Liver (tissue), 9 donors: ENCODE data around the gene PLCD3. TPM values are rescaled to one million over a fixed set of nuclear protein-coding genes. Genes with fewer than 3 reads are reported as not detected.
A peak's percentile ranks its signal among the peaks of the same experiment; 100 is the strongest.

ENCODE experiments used
- DNase-seq: peaks from one replicate; pipeline ENCODE4 v3.0.0-alpha.2; 2017; ENCODE audit warnings: low spot score
- H3K27ac ChIP-seq, 2 donors: one replicate each; pipeline ENCODE4 v1.7.0; 2013; ENCODE audit warnings: inconsistent platforms in 2 of 2, low read length in 2 of 2, control low read depth in 1 of 2, low read depth in 1 of 2, mild to moderate bottlenecking in 1 of 2
- H3K27me3 ChIP-seq, 4 donors: one replicate each; pipeline versions ENCODE4 v1.6.1 to v1.7.0; 2013; ENCODE audit warnings: low read length in 3 of 4, inconsistent platforms in 1 of 4, mild to moderate bottlenecking in 1 of 4, moderate library complexity in 1 of 4; ENCODE audit not compliant: control insufficient read depth in 4 of 4, insufficient read depth in 4 of 4
- H3K36me3 ChIP-seq, 4 donors: one replicate each; pipeline versions ENCODE4 v1.6.1 to v1.7.0; 2013; ENCODE audit warnings: low read length in 3 of 4, mild to moderate bottlenecking in 3 of 4, low read depth in 1 of 4, moderate library complexity in 1 of 4; ENCODE audit not compliant: control insufficient read depth in 4 of 4, insufficient read depth in 3 of 4
- H3K4me1 ChIP-seq, 4 donors: one replicate each; pipeline versions ENCODE4 v1.6.1 to v1.7.0; 2013; ENCODE audit warnings: low read length in 3 of 4, mild to moderate bottlenecking in 3 of 4, moderate library complexity in 1 of 4; ENCODE audit not compliant: control insufficient read depth in 4 of 4, insufficient read depth in 4 of 4
- H3K4me3 ChIP-seq, 3 donors: one replicate each; pipeline versions ENCODE4 v1.6.1 to v1.7.0; 2013; ENCODE audit warnings: low read length in 3 of 3, control low read depth in 1 of 3, low read depth in 1 of 3, mild to moderate bottlenecking in 1 of 3
- H3K9ac ChIP-seq, 2 donors: one replicate each; pipeline ENCODE4 v1.7.0; 2013; ENCODE audit warnings: low read length in 2 of 2, mild to moderate bottlenecking in 2 of 2, moderate library complexity in 2 of 2, control low read depth in 1 of 2, low read depth in 1 of 2
- H3K9me3 ChIP-seq, 4 donors: one replicate each; pipeline versions ENCODE4 v1.6.1 to v1.7.0; 2013; ENCODE audit warnings: low read length in 3 of 4; ENCODE audit not compliant: control insufficient read depth in 4 of 4
- ATF3 ChIP-seq: IDR thresholded peaks from 2 replicates; pipeline ENCODE4 v1.6.1; 2016; ENCODE audit warnings: antibody characterized with exemption
- CTCF ChIP-seq: fragments of 150-350 bp; IDR thresholded peaks from 2 replicates; pipeline ENCODE4 v1.5.1; 2017; ENCODE audit warnings: improper control_type of control experiment, low read depth, low read length; ENCODE audit not compliant: missing input control
- EGR1 ChIP-seq, 2 donors: IDR thresholded peaks; 2 replicates each; pipeline ENCODE4 v1.6.1; 2016 to 2018; ENCODE audit warnings: antibody characterized with exemption in 2 of 2, low read depth in 2 of 2
- FOXA1 ChIP-seq: IDR thresholded peaks from 2 replicates; pipeline ENCODE4 v1.6.1; 2016; ENCODE audit warnings: antibody characterized with exemption
- FOXA2 ChIP-seq: IDR thresholded peaks from 2 replicates; pipeline ENCODE4 v1.6.1; 2016; ENCODE audit warnings: antibody characterized with exemption
- GABPA ChIP-seq, 2 donors: IDR thresholded peaks in 1 of 2; conservative IDR thresholded peaks in 1 of 2; 2 replicates each; pipeline ENCODE4 v1.6.1; 2016; ENCODE audit warnings: antibody characterized with exemption in 2 of 2, mild to moderate bottlenecking in 1 of 2, moderate library complexity in 1 of 2
- HNF4A ChIP-seq, 2 donors: conservative IDR thresholded peaks; 2 replicates each; pipeline ENCODE4 v1.6.1; 2016; ENCODE audit warnings: antibody characterized with exemption in 2 of 2, mild to moderate bottlenecking in 2 of 2
- HNF4G ChIP-seq: IDR thresholded peaks from 2 replicates; pipeline ENCODE4 v1.6.1; 2016; ENCODE audit warnings: antibody characterized with exemption
- MAX ChIP-seq: IDR thresholded peaks from 2 replicates; pipeline ENCODE4 v1.6.1; 2016; ENCODE audit warnings: antibody characterized with exemption
- NR2F2 ChIP-seq: IDR thresholded peaks from 2 replicates; pipeline ENCODE4 v1.6.1; 2016; ENCODE audit warnings: antibody characterized with exemption
- REST ChIP-seq: IDR thresholded peaks from 2 replicates; pipeline ENCODE4 v1.6.1; 2016; ENCODE audit warnings: antibody characterized with exemption, mild to moderate bottlenecking
- SP1 ChIP-seq: IDR thresholded peaks from 2 replicates; pipeline ENCODE4 v1.6.1; 2018; ENCODE audit warnings: antibody characterized with exemption, mild to moderate bottlenecking
- TAF1 ChIP-seq: conservative IDR thresholded peaks from 2 replicates; pipeline ENCODE4 v1.6.1; 2016; ENCODE audit warnings: antibody characterized with exemption, mild to moderate bottlenecking
- YY1 ChIP-seq: IDR thresholded peaks from 2 replicates; pipeline ENCODE4 v1.6.1; 2016; ENCODE audit warnings: antibody characterized with exemption, mild to moderate bottlenecking
- WGBS: extraction: QIAGEN DNeasy Blood & Tissue Kit; methylation state at CpG from one replicate; pipeline ENCODE4 v1.1.7; 2013; 5-methylcytosine and 5-hydroxymethylcytosine counted together
- polyA plus RNA-seq, 2 donors: library from polyadenylated mRNA; stranded (reverse) in 1 of 2; unstranded in 1 of 2; fragments of 200-250 nt in 1 of 2; fragments of >200 nt in 1 of 2; fragmentation: Nextera tagmentation in 1 of 2; extraction: Ambion mirVana in 1 of 2; gene quantifications; one replicate each; pipeline versions ENCODE4 v1.2.1 to v1.2.3, GENCODE V29; 2013 to 2015
- total RNA-seq, 2 donors: library from RNA; depleted of rRNA; stranded (reverse); fragments of >200 nt; gene quantifications; one replicate each; pipeline ENCODE4 v1.2.3, GENCODE V29; 2014
- TF ChIP-seq, protein P1 (sequence below): IDR thresholded peaks from 2 replicates; pipeline ENCODE4 v1.6.1; 2016; ENCODE audit warnings: antibody characterized with exemption
- donor health status: healthy.
- donor health status: healthy.
- donor health status: healthy.
- donor health status: healthy.
- donor health status: healthy.

The PLCD3 gene
- total and polyA plus RNA-seq, 4 donors, result 0.28 to 2.3 (median 1.4) TPM

DNA sequence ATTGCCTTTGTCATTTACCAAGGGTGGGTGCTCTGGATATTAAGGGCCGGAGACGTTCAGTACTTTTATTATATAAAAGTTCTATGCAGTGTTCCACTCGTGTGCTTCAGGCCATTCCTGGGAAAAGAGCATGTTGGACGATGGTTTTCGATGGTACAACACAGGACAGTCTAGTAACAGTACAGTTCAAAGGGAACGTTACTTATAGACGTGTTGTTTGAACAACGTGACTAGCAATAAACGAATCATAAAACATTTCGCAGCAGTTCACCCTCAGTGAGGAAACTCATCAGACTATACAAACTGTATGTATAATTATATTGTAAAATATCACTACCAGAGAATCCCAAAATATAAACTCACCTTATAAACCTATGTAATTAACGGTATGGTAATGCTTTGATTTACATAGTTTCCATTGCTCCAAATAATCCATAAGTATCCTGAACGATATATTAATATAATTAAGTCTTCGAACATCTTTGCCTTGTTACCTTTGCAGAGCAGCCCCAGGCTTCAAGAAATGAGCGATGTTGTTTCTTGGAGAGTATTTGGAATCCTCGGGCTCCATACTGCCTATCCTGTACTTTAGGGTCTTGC lies 70.6 kb downstream of the PLCD3 start:
- TF ChIP-seq HNF4A (conservative IDR thresholded peaks at IDR 0.05) (no peak), ATF3 (no peak), SP1 (no peak), TAF1 (no peak), REST (no peak), YY1 (no peak)
- TF ChIP-seq, protein P1, sequence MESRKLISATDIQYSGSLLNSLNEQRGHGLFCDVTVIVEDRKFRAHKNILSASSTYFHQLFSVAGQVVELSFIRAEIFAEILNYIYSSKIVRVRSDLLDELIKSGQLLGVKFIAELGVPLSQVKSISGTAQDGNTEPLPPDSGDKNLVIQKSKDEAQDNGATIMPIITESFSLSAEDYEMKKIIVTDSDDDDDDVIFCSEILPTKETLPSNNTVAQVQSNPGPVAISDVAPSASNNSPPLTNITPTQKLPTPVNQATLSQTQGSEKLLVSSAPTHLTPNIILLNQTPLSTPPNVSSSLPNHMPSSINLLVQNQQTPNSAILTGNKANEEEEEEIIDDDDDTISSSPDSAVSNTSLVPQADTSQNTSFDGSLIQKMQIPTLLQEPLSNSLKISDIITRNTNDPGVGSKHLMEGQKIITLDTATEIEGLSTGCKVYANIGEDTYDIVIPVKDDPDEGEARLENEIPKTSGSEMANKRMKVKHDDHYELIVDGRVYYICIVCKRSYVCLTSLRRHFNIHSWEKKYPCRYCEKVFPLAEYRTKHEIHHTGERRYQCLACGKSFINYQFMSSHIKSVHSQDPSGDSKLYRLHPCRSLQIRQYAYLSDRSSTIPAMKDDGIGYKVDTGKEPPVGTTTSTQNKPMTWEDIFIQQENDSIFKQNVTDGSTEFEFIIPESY, result no peak
- no peaks in the 10 kb centered on the region for H3K27me3 ChIP-seq
- peak overlapping the region; percentile 85 to 89 for H3K27ac ChIP-seq
- no peak for DNase-seq
- peak overlapping the region; percentile 77 to 91 for H3K9ac ChIP-seq
- 9% methylated on average over 15 of the region's 15 CpGs for WGBS
- H3K4me3 ChIP-seq, result peak overlapping the region; percentile 49 to 93 (median 74)
- H3K4me1 ChIP-seq, result peaks cover 3 to 29% (median 23%) of the 10 kb centered on the region in 4 donors
- peaks cover 0 to 2% (median 0%) of the 10 kb centered on the region in 4 donors for H3K36me3 ChIP-seq
- H3K9me3 ChIP-seq, result no peaks in the 10 kb centered on the region

DNA sequence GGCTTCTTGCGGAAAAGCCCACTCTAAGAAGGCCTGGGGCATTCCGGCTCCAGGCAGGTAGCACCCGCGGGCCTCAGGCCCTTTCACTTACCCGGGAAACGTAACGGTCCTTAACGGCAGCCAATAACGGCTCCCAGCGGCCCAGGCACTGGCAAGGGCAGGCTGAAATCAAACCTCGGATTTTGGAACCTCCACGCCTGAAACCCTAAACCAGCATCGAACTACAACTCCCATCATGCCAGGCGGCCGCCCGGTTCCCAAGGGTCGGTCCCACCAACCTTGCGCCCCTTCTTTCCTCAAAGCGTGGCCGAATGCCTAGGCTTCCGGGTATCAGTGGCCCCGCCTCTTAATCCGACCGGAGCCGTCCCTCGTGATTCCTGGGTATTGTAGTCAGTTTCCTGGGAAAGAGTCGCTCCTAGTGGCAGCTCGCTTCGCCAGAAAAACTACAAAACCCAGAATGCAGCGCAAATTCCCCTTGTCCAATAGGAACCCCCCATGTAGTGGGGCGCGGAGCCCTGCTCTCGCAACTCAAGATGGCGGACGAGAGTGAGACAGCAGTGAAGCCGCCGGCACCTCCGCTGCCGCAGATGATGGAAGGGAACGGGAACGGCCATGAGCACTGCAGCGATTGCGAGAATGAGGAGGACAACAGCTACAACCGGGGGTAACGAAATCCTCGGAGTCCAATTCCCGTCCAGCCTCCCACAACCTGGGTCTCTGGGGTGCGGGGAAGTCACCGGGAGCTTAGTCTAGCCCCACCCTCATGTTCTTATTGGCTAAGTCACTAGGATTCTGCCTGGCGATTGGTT lies 71.3 kb downstream of the PLCD3 start, which contains the start of gene NMT1:
NMT1 (plus strand) TSS at position 521 of the 809 bp plus-strand sequence; CDS start at position 534, 13 bp downstream.
- Histone ChIP-seq H3K27me3 (no peaks in the 10 kb centered on the region), H3K36me3 (peaks cover 0 to 2% (median 0%) of the 10 kb centered on the region in 4 donors), H3K9ac (peak within 1 kb of the TSS; percentile 80 to 98), H3K27ac (peak within 1 kb of the TSS; percentile 85 to 89), H3K4me1 (peaks cover 3 to 29% (median 23%) of the 10 kb centered on the region in 4 donors), H3K9me3 (no peaks in the 10 kb centered on the region), H3K4me3 (peak within 1 kb of the TSS; percentile 69 to 93 (median 87))
- peak; percentile 94 for DNase-seq
- under 1% methylated on average over 50 of the region's 50 CpGs for WGBS
- TF ChIP-seq MAX, result peak; percentile 66
- TF ChIP-seq NR2F2, result peak; percentile 43
- TF ChIP-seq, protein P1, result peak; percentile 97
- TF ChIP-seq EGR1 (IDR thresholded peaks at IDR 0.05; ENCODE audit: low read depth in 2 of 2), result peak in 1 of 2 donors; percentile 37
- TF ChIP-seq FOXA1, result no peak
- TF ChIP-seq HNF4A (conservative IDR thresholded peaks at IDR 0.05), result peak; percentile 44 to 54
- peak; percentile 35 for TF ChIP-seq HNF4G
- no peak for TF ChIP-seq ATF3
- no peak for TF ChIP-seq CTCF
- TF ChIP-seq GABPA (IDR thresholded peaks at IDR 0.05 in 1 of 2, conservative IDR thresholded peaks at IDR 0.05 in 1 of 2), result peak; percentile 39 to 85
- peak; percentile 95 for TF ChIP-seq TAF1
- TF ChIP-seq FOXA2, result no peak
- peak; percentile 100 for TF ChIP-seq YY1
